A549 (cell line): ENCODE results near the gene APCS. TPM values are rescaled to one million over a fixed set of nuclear protein-coding genes. Genes with fewer than 3 reads are reported as not detected.

Experiments used
- polyA plus RNA-seq, 4 experiments: library from polyadenylated mRNA; depleted of rRNA in 3 of 4; stranded (reverse); fragments of >200 nt; fragmentation: RNase III in 1 of 4; extraction: RNeasy Plus Mini Kit Qiagen cat#74134 plus additional on column Dnase treatment in 1 of 4; gene quantifications; 2 replicates in 3 of 4; 3 replicates in 1 of 4; pipeline ENCODE4 v1.2.3, GENCODE V29; 2011 to 2017

The APCS gene
- polyA plus RNA-seq, 2 of the 4 experiments (the other 2 are of a cell fraction): not detected

Other genes with a start within 250 kb of the APCS start
- not detected in 2 replicates for gene OR10J4, start 155.6 kb upstream of the APCS start, polyA plus RNA-seq (2011; rRNA removed)
- not detected in 3 replicates for gene OR10J4, start 155.6 kb upstream of the APCS start, polyA plus RNA-seq (2017; fragmentation: RNase III; extraction: RNeasy Plus Mini Kit Qiagen cat#74134 plus additional on column Dnase treatment)
- not detected in 2 replicates for gene OR10J1, start 148.1 kb upstream of the APCS start, polyA plus RNA-seq (2011; rRNA removed)
- gene OR10J1, start 148.1 kb upstream of the APCS start, polyA plus RNA-seq (2017; fragmentation: RNase III; extraction: RNeasy Plus Mini Kit Qiagen cat#74134 plus additional on column Dnase treatment): not detected in 3 replicates
- gene OR10J5, start 51.8 kb upstream of the APCS start, polyA plus RNA-seq (2011; rRNA removed): not detected in 2 replicates
- not detected in 3 replicates for gene OR10J5, start 51.8 kb upstream of the APCS start, polyA plus RNA-seq (2017; fragmentation: RNase III; extraction: RNeasy Plus Mini Kit Qiagen cat#74134 plus additional on column Dnase treatment)
- not detected in 2 replicates for gene CRP, start 126.8 kb downstream of the APCS start, polyA plus RNA-seq (2011; rRNA removed)
- not detected in 3 replicates for gene CRP, start 126.8 kb downstream of the APCS start, polyA plus RNA-seq (2017; fragmentation: RNase III; extraction: RNeasy Plus Mini Kit Qiagen cat#74134 plus additional on column Dnase treatment)
- 32.3 and 35.2 TPM in 2 replicates for gene DUSP23, start 193.1 kb downstream of the APCS start, polyA plus RNA-seq (2011; rRNA removed)
- 56.7 to 60.1 TPM (median 57.0 TPM) in 3 replicates for gene DUSP23, start 193.1 kb downstream of the APCS start, polyA plus RNA-seq (2017; fragmentation: RNase III; extraction: RNeasy Plus Mini Kit Qiagen cat#74134 plus additional on column Dnase treatment)
- gene FCRL6, start 214.5 kb downstream of the APCS start, polyA plus RNA-seq (2011; rRNA removed): not detected in 2 replicates
- not detected in 3 replicates for gene FCRL6, start 214.5 kb downstream of the APCS start, polyA plus RNA-seq (2017; fragmentation: RNase III; extraction: RNeasy Plus Mini Kit Qiagen cat#74134 plus additional on column Dnase treatment)
- not detected in 2 replicates for gene SLAMF8, start 239.0 kb downstream of the APCS start, polyA plus RNA-seq (2011; rRNA removed)
- 0.07 TPM in 1 of 3 replicates, not detected in the others for gene SLAMF8, start 239.0 kb downstream of the APCS start, polyA plus RNA-seq (2017; fragmentation: RNase III; extraction: RNeasy Plus Mini Kit Qiagen cat#74134 plus additional on column Dnase treatment)